ENCODE results near the gene BTBD19.

BTBD19 gene

GRCh38 chr1:44862829-44863401, 54.6 kb downstream of the BTBD19 start:
- DNase-seq: no peak
